ENCODE measurements around the gene PIK3C2B.

The PIK3C2B gene, protein sequence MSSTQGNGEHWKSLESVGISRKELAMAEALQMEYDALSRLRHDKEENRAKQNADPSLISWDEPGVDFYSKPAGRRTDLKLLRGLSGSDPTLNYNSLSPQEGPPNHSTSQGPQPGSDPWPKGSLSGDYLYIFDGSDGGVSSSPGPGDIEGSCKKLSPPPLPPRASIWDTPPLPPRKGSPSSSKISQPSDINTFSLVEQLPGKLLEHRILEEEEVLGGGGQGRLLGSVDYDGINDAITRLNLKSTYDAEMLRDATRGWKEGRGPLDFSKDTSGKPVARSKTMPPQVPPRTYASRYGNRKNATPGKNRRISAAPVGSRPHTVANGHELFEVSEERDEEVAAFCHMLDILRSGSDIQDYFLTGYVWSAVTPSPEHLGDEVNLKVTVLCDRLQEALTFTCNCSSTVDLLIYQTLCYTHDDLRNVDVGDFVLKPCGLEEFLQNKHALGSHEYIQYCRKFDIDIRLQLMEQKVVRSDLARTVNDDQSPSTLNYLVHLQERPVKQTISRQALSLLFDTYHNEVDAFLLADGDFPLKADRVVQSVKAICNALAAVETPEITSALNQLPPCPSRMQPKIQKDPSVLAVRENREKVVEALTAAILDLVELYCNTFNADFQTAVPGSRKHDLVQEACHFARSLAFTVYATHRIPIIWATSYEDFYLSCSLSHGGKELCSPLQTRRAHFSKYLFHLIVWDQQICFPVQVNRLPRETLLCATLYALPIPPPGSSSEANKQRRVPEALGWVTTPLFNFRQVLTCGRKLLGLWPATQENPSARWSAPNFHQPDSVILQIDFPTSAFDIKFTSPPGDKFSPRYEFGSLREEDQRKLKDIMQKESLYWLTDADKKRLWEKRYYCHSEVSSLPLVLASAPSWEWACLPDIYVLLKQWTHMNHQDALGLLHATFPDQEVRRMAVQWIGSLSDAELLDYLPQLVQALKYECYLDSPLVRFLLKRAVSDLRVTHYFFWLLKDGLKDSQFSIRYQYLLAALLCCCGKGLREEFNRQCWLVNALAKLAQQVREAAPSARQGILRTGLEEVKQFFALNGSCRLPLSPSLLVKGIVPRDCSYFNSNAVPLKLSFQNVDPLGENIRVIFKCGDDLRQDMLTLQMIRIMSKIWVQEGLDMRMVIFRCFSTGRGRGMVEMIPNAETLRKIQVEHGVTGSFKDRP (N-terminal part only)

DNA sequence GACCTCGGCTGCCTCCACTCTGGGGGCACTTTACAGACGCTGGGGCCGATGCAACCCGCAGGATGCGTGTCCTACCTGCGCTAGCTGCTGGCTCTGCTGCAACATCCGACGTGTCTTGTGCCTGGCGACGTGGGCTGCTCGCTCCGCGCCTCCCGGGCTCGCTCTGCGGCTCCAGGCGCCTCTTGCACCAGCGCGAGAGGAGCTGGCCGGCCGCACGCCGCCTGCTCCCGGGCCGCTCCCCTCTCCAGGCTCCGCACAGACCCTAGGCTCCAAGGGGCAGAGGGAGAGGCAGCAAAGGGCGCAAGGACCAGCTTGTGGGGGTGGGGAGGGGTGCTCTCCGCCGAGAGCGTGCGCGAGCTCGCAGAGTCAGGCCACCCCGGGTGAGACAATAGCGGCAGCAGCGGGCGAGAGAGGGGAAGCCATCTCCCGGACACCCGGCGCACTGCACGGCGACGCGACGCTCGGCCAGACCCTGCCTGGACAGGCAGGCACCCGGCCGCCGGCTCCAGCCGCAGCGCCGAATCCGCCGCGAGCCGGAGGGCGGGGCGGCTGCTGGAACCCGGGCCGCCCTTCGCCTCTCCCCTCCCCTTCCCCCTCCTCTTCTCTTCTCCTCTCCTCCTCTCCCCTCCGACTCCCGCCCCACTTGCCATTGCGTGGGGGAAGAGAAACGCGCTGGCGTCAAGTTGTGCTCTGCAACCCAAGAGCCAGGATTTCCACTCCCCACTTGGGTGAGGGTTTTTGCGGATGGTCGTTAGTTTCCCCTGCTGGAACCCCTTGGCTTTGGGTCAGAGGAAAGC is at the start of gene PIK3C2B:
Gene PIK3C2B (minus strand): TSS at position 525 of the 797 bp plus-strand sequence. CDS start 25,003 bp downstream, outside the sequence.
- DNase-seq, result peak; percentile 54 to 80 (median 73)

DNA sequence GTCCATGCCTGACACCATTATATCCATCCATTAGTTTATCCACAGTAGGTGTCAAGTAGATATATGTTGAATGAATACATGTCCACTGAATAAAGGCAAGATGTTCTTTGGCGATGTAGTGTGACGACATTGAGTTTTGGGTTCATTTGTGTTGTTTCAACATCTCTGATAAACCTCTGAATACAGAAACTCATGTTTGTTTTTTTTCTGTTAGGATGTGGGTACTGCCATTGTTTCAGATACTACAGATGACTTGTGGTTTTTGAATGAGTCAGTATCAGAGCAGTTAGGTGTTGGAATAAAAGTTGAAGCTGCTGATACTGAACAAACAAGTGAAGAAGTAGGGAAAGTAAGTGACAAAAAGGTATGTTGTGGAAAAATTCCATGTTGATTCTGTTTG is 49.7 kb upstream of the PIK3C2B start:
- peak in 3 of 6 experiments; percentile 56 to 69 (median 66) for DNase-seq

DNA sequence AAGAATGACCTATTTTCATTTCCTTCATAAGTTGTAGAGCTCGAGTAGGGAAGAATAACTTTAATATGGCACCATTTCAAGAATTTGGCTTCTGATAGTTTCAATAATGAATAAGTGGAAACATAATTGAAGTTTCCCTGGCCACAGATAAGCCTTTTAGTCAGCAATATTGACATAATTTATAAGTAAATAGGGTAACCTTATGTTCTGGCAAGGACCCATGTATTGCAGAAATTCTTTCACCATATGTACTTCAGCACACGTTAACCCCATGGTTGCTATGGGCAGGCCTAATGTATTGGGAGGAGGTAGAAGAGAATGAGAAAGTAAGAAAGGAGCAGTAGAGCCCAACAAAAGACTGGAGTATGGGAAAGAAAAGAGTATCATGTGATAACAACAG is 47.0 kb upstream of the PIK3C2B start:
- DNase-seq, result no peak

DNA sequence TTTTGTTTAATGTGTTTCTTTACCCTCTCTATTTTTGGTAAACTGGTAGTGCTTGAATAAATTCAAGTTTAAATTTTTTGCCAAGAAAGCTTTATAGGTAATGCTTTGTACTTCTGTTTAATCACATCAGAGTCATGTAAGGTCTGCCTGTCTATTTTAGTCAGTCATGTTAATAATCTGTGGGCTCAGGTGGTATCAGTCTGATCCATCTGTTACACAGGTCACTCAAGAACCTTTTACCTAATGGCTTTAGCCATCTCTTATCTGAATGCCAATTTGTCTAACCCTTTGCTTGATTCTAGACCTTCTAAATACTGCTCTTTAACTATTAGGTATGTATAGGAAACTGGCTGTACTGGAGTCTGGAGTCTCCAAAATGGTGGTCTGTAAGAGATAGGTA is 38.2 kb upstream of the PIK3C2B start:
- DNase-seq, result no peak

DNA sequence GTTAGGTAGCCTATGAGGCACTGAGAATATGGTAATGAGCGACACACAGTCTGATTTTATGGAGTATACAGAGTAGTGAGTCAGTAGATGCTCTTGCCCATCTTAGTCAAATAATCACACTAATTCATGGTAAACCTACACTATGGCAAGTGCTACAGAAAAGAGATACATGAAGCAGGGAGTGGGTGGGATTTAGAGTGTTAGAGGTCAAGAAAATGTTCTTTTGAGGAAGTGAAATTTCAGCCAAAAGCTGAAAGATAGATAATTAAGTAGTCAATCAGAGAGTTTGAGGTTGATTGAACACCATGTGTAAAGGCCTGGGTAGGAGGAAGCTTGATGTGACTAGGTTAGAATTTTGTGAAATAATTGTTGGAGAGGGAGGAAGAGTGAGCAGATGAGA is 36.3 kb upstream of the PIK3C2B start:
- DNase-seq, result no peak

DNA sequence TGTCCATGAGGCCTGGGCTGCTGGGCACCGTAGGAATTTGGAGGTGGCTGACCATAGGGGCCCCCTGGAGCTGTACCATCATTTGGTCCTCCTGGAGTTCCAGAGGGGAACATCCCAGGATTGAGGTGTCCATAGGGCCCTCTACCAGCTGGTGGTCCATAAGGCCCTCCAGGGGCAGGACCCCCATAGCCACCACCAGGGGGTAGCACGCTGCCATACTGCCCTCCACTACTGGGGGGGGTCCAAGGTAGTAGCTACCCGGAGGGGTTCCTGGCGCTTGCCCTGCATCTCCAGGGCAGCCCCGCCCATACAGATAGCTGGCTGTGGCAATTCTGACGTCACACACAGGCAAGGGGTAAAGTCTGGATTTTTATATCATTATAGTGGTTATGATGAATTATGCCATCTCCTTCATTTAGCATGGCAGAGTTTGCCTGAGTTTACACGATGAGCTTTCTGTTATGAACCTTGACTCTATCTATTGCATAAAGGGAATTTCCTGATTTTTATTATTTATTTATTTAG is 34.8 kb upstream of the PIK3C2B start:
- no peak for DNase-seq

DNA sequence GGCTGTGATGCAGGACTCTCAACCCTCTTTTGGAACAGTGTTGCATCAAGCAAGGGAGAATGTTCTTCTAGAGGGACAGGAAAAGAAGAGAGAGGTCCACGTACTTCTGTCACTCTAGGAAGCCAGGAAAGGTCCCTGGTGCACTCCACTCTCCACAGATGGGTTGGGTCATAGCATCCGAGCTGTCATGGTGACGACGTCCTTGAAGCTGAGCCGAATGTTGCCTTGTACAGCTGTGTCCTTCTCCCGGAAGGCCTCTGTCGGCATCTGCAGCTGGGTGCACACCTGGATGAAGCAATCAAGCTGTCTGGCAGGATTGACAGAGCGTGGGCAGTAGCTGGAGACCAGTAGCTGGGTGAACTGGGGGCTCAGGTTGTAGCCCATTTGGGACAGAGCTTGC is 34.1 kb upstream of the PIK3C2B start:
- no peak for DNase-seq

DNA sequence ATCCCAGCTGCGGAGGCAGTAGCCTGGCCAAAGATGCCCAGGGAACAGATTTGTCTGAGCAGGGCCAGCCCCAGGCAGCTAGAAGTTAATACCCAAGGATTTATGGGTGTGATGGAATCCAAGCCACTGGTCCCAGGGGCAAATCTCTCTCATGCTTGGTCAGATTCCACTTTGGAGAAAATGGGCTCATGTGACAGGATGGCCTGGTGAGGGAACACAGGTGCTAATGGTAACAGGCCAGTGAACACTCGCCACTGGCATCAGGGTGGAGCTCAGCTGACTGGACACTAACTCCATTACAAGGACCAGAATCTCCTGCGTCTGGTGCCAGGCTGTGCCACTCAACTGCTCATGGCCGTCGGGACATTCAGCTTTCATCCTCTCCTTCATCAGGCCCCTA is 33.6 kb upstream of the PIK3C2B start:
- no peak for DNase-seq

DNA sequence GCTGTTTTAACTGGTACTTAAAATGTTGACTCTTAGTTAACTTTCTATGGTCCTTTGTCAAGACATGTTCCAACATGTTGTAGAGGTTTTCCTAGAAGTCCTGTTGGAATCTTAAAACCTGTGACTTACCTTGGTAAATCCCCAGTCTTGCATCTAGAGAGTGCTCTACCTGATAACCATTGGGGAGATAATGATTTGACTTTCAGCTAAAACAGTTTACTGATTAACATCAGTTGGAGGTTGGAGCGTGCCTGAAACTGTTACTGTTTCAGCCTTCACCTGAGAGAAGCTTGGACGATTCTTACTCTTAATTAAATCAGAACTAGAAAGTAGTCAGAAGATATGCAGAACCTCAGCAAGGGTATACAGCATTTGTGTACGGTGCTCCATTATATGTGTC is 30.4 kb upstream of the PIK3C2B start:
- no peak for DNase-seq

DNA sequence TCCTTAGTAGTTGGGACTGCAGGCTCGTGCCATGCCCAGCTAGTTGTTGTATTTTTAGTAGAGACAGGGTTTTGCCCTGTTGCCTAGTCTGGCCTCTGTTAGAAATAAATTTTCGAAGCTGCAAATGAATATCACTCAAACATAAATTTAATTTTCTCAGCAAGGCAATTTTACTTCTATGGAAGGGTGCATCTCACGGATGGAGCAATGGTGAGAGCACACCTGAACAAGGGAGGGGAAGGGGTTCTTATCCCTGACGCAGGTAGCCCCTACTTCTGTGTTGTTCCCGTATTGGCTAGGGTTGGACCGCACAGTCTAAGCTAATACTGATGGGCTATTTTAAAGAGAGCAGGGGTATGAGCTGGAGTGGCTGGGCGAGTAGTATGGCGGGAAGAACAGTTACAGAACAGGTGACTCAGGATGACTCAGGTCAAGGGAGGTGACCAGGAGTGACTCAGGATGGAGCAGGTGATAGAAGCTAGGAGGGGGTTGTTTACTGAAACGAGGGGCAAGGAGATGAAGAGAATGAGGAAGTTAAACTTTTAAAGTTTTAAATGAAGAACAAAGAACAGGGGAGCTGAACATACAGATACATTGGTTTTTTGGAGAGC is 29.1 kb upstream of the PIK3C2B start:
- no peak for DNase-seq

DNA sequence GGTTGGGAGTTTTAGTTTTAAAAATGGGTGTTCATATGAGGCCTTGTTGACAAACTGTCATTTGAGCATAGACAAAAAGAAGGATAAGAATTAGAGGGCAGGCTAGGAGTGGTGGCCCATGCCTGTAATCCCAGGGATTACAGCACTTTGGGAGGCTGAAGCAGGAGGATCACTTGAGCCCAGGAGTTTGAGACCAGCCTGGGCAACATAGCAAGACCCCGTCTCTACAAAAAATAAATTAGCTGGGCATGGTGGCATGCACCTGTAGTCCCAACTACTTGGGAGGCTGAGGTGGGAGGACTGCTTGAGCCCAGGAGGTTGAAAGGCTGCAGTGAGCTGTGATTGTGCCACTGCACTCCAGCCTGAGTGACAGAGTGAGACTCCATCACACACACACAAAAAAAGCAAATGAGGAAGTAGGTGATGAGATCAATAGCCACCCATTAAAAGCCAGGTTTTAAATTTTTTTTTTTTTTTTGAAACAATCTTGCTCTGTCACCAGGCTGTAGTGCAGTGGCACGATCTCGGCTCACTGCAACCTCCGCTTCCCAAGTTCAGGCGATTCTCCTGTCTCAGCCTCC is 27.4 kb upstream of the PIK3C2B start:
- peak in 2 of 6 experiments; percentile 12 to 23 for DNase-seq

DNA sequence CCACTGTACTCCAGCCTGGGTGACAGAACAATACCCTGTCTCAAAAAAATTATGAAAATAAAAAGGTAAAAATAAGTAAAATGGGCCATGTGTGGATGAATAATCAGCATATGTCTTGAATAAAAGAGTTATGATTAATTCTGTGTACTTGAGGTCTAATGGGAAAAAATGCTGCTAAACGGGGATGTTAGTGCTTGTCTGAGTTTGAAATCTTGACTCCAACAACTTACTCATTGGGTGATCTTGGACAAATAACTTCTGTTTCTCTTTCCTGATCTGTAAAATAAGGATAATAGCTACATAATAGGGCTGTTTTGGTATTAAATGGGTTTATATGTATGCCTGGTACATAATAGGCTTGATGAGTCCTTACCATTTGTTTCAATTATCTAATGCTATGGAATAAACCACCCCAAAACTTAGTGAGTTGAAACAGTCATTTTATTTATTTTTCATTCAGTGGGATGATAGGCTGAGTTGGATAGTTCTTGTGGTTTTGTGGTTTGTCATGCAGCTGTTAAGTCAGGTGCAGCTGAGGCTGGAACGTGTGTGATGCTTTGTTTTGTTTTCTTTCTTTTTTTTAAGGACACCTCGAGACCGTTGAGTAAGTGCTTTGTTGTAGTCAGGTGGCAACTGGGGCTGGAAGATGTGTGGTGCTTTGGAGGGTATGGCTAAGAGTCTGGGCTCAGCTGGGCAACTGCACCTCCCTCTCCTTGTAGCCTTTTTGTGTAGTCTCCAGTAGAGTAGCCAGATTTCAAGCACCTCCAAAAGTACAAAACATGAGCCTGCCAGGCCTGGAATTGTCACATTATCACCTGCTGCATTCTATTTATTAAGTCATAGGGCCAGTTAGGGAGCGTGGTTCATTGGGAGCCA is 26.5 kb upstream of the PIK3C2B start:
- DNase-seq, result peak; percentile 37 to 87 (median 74)

DNA sequence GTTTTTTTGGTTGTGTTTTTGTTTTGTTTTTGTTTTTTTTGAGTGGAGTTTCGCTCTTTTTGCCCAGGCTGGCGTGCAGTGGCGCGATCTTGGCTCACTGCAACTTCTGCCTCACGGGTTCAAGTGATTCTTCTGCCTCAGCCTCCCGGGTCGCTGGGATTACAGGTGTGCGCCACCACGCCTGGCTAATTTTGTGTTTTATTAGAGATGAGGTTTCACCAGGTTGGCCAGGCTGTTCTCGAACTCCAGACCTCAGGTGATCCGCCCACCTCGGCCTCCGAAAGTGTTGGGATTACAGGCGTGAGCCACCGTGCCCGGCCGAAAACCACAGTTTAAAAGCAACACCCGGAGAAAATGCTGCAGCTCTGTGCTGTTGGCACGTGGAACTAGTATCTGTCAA is 22.8 kb upstream of the PIK3C2B start:
- DNase-seq, result peak in 2 of 6 experiments; percentile 16 to 42

DNA sequence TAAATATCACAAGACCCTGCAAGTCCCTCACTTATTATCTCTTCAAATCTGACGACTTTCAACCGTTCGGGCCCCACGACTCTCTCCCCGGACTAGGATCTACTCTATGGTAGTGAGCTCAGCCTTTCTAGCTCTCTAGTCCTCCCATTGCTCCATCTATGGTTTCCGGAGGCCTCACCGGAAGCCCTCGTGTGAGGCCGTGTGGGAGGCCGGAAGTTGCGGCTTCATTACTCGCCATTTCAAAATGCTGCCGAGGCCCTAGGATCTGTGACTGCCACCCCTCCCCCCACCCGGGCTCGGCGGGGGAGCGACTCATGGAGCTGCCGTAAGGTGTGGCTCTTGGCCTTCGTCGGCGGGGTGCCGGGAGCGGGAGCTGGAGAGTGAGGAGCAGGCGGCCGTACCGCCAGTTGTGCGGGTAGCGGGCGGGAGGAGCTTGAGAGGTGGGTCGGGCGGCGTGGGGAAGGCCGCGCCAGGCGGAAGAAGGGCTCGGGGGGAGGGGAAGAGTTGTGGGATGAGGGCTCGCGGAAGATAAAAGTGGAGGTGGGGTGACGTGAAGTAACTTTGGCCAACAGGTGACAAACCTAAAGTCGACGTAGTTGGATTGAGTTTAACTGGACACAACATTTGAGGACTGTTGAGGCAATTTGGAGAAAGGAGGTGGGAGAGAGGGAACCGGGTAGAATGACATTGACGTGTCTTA is 21.7 kb upstream of the PIK3C2B start, which contains the start of gene MDM4:
Gene MDM4 (plus strand): TSS at position 227 of the 700 bp plus-strand sequence. CDS start 9,113 bp downstream, outside the sequence.
- peak; percentile 74 to 93 (median 88) for DNase-seq

DNA sequence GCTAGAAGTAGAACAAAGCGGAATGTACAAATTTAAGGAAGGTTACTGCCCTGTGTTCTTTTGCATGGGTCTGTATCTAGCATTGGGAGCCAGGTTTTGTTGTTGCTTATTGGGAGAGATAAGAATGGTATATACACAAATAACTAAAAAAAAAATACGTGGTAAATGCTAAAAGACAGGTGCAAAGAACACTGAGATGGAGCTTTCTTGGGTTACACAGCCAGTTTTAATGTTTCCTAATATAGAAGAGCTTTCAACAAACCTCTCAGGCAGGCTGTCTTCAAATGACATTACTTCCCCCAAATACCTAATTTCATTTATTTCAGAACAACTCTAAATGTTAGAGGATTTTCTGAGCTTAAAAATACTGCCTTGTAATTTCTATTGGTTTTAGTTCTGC is 20.2 kb upstream of the PIK3C2B start:
- no peak for DNase-seq

DNA sequence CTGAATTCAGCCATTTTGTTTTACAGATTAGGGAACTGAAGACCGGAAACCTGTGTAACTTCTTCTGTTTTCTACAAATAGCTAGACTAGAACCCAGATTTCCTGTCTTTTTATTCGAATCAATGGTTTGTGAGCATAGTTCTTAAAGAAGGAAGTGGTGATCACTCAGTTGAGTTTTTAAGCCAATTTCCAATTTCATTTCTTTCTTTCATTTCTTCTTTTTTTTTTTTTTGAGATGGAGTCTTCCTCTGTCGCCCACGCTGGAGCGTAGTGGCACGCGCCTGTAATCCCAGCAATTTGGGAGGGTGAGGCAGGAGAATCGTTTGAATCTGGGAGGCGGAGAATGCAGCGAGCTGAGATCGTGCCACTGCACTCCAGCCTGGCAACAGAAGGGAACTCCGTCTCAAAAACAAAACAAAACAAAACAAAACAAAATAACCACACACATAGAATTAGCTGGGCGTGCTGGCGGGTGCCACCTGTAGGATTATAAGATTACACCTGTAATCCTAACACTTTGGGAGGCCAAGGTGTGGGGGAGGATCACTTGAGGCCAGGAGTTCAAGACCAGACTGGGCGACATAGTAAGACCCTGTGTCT is 18.6 kb upstream of the PIK3C2B start:
- DNase-seq, result peak; percentile 32 to 83 (median 70)

DNA sequence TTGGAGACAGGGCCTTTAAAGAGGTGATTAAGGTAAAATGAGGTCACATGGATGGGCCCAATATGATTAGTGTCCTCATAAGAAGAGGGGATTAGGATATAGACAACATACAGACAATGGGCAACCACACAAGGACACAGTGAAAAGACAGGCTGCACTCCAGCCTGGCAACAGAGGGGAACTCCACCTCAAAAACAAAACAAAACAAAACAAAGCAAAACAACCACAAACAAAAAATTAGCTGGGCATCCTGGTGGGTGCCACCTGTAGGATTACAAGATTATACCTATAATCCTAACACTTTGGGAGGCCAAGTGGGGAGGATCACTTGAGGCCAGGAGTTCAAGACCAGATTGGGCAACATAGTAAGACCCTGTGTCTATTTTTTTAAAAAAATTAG is 16.8 kb upstream of the PIK3C2B start:
- no peak for DNase-seq

DNA sequence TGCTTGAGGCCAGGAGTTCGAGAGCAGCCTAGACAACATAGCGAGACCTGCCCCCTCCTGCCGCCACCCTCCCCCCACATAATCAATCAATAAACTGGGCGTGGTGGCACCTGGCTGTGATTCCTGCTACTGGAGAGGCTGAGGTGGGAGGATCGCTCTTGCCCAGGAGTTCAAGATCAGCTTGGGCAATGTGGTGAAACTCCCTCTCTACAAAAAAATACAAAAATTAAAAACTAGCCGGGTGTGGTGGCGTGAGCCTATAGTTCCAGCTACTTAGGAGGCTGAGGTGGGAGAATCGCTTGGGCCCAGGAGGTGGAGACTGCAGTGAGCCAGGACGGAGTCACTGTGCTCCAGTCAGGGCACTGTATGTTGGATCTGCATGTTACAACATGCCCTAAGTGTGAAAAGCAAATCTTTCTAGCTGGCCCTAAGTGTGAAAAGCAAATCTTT is 14.6 kb upstream of the PIK3C2B start:
- DNase-seq, result no peak

Data from stimulated activated naive CD4-positive, alpha-beta T cell (primary cell).